ENCODE data around the gene RAI1.

RAI1 gene

DNA sequence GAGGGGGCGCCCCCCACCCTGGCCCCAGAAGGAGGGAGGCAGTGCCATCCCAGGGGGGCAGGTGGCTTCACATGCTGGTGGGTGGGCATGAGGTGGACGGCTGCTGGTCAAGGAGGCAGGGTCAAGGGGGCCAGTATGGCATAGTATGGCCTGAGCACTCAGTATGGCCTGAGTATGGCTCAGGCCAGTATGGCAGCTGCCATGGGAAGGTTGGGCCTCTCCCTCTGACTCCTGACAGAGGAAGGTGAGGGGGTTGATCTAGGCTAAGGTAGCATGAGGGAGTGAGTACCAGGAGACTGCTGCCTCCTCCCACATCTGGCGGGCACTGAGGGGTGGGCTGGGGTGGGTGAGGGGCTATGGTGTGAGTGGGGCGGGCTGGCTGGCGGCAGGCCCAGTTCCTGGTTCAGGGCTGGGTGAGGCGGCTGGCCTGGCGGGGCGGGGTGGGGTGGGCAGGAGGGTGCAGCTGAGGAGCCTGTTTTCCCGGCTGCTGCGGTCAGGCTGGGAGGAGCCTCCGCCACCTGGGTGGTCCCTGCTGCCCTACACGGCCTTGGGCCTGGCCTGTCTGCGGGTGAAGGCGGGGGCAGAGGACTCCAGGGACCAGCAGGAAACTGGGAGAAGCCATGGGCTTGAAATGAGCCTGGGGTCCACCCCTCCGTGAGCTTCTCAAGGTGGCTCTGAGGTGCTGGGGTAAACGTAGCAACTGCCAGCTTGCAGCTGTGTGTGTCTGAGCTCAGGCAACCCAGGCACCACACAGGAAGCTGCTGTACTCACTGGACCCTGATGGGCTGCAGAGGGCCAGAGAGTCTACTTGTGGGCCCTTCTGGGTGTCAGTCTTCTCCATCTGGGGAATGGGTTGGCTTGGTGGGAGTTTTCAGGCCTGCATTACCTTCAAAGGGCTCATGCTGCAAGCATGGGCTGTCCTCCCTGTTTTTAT, 57.0 kb downstream of the RAI1 start:
- no peak for DNase-seq

DNA sequence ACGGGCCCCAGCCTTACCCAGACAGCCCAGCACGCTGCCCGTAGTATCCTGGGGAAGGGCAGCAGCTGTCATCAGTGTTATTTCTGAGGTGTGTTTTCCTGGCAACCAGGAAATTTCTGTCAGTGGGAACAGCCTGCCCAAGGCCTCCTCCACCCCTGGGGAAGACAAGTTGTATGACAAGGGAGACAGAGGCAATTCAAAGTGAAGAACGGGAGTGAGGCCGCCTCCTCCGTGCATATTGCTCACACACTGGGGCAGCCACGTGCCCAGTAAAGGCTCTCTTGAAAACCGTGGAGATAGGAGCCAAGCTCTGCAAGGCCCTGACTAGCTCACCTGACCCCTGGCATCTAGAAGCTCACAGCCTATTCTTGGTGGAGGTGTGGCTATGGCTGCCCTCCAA, 57.6 kb downstream of the RAI1 start:
- DNase-seq, result no peak

DNA sequence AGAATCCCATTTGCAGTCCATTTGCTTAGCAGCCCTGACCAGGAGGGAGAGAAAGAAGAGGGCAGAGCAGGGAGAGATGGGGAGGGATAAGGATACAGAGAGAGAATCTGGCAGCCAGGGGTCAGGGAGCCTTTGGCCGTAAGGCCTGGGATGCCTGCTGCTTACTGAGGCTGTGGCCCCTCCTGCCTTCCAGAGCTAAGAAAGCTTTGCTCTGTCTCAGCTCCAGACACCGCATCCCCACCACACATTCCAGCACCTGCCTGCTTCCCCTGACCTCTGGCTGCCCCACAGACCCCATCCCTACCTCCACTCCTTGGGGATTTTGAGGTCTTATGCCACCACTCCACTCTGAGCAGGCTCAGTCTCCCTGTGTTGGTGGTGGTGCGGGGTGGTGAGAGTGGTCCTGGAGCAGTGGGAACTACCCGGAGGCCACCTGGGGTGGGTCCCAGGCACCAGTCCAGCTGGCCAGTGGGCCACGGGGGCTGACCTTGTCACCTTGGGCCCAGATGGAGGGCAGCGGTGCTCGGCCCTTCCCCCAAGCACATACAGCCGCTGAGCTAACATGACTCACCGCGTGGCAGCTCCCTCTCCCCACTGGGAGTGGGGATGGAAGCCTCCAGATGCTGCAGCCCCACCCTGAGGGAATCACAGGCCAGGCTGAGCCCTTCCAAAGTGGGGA, 58.3 kb downstream of the RAI1 start:
- no peak for DNase-seq

DNA sequence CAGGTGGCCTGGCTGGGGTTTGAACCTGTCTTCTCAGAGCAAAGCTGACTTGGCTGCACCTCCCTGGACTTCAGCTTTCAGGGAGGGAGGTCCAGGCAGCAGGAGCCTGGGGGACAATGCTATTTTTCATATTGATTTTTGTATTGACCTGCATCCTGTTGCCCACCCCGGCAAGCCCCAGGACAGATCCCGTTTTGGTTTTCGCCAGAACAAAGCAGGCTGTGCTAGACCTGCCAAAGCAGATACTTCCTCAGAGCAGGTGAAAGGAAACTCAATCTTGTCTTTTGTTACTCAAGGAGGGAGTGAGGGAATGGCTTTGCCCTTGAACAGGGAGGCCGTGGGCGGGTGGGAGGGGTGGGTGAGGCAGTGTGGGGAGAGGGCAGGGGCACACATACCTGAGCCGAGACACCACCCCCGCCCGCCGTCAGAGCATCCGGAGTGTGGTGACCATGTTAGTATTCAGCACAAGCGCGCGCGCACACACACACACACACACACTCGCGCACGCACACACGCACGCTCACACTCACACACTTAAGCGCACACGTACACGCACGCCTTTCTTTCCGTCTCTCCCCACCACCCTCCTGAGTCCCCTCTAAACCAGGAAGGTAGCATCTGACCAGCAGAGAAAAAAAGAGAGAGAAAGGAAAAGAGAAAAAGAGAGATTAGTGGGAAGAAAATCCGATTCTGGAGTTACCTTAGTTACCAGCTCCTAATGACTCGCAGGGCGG, 59.5 kb downstream of the RAI1 start:
- no peak for DNase-seq

DNA sequence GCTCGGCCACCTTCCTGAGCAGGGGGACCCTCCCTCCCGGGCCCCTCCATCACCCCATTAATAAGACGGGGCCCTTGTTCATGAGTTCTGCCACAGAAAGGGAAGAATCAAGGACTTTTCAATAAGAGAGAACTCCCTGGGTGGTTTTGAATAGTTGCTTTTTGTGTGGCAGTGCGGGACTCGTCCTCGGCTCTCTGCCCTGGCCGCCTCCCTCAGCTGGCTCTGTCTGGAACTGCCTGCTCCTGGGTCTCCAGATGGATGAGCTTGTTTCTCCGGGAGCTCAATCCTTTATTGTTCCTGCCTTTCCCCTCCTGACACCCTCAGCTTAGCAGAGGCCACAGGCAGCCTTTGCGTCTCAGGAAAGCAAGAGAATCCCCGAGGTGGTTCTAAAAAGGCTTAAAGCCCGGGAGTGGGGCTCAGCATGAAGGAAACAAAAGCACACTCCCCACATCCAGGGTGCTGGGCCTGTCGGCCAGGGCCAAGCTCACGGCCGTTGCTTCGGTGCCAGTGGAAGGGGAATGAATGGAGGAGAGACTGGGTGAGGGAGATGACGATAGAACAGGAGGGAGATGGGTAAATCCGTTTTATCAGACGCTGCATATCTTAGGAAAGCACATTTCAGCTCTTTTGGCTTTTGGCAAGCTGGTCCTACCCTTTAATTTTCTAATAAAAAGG, 60.2 kb downstream of the RAI1 start:
- DNase-seq, result no peak

DNA sequence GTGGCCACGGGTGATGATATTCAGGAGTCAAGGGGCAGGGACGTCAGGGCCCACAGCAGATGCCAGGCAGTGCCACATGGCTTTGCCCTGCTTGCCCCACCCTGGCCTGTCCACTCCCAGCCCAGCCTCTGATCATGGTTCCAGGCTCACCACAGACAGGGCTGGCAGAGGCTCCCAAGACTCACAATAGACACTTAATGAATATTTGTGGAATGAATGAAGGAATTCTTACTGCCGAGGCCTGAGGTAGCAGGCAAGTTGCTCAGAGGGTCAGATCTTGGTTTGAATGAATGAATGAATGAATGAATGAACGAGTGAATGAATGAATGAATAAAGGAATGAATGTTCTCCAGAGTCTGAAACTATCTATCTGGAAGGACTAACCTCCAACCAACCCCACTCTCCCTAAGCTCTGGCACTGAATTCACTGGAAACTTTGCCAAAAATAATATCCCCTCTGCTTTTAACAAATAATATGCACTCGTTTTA, 60.9 kb downstream of the RAI1 start:
- DNase-seq, result no peak

DNA sequence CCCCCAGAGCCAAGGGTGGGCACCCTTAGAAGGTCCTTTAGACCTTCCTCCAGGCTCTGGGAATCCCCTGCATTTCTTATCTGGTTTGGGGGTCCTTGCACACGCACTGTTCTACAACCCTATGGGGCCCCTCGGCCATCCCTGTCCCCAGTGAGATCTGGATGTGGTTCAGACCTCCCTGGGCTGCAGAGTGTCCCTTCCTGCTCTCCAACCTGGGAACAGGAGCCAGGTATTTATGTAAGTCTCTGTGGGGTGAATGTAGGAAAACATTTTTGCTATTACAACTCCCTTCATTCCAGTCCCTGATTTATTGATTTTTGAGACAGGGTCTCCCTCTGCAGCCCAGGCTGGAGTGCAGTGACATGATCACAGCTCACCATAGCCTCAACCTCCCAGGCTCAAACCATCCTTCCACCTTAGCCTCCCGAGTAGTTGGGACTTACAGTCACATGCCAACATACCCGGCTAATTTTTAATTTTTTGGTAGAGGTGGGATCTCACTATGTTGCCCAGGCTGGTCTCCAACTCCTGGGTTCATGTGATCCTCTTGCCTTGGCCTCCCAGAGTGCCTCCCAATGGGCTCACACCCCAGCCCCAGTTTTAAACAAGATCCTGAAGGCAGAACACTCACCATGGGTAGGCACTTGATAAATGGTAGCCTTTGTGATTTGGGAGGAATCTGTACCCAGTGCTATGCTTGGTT, 61.6 kb downstream of the RAI1 start:
- DNase-seq, result no peak

DNA sequence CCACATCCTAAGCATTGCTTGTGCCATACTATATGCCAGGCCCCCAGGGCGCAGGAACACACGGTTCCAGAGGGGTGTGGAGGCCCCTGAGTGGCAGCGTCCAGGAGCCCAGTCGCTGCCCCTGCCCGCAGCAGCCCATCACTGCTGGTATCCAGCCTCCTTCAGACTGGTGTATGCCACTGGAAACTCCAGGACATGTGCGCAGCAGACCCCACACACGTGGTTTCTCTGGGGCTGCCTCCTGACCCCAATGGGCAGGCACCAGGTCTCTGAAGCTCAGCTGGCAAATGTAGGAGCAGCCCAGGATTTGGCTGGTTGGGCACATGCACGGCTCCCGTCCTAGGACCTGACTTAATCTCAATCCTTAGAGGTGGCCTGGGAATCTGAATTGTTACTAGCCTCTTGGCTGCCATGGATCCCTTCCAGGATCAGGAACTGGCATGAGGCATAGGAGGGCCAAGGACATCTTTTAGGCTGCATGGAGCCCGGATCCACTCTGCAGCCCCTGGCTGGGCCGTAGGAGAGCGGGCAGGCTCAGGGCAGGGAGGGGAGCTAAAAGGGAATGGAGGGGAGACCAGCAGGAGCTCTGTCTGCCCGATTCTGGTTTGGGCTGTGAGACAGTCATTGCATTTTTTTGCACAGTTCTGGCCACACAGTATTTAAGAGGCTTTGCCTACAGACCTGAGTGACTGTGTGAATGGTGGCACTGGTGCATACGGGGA, 62.3 kb downstream of the RAI1 start:
- DNase-seq, result no peak

DNA sequence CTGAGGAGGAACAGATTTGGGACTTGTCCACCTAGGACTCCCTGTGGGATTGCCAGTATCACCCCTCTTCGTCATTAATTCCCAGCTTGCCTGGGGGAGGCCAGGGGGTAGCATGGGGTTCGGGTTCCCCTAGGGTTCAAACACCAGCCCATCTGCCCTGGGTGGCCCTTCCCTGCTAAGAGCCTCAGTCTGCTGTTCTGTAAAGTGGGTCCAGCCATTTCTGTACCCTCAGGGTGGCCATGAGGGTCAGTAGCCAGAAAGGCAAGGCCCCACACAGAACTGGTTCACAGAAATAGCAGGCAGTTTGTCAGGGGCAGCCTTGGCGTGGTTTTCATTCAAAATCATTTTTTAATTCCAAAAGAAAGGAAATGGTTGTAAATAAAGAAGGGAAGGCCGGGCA, 62.9 kb downstream of the RAI1 start:
- no peak for DNase-seq

DNA sequence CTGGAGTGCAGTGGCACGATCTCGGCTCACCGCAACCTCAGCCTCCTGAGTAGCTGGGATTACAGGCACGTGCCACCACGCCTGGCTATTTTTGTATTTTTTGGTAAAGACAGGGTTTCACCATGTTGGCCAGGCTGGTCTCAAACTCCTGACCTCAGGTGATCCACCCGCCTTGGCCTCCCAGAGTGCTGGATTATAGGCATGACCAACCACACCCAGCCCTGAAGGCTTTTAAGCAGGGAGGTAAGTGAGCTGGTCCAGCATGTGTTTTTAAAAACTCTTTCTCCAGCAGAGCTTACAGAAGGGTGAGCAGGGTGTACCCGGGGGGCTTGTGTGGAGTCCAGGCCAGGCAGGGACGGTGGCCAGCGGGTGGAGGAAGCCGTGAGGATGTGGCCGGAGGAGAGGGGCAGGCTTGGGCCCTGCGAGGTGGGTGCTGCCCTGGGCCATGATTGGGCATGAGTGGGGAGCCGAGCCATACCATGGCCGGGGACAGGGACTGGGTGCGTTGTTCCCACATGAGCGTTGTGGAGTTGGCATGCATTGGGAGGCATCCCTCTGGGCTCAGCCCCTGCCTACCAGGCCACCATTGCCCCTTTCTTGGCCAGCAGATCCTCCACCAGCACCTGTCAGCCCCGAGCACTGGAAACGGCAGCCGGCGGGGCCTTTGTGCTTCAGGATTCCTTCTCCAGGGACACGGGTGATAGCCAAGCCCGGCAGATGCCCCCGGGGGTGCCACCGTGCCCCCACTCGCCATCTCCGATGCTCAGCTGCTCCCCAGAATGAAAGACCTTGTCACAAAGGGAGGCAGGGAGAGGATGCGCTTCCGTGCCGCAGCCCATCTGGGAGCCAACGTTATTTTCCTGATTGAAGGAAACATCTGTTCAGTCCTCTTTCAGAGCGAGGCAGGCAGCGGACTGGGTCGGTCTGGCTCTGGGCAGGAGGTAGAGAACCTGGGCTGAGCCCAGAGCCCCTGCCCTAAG, 64.5 kb downstream of the RAI1 start:
- no peak for DNase-seq

DNA sequence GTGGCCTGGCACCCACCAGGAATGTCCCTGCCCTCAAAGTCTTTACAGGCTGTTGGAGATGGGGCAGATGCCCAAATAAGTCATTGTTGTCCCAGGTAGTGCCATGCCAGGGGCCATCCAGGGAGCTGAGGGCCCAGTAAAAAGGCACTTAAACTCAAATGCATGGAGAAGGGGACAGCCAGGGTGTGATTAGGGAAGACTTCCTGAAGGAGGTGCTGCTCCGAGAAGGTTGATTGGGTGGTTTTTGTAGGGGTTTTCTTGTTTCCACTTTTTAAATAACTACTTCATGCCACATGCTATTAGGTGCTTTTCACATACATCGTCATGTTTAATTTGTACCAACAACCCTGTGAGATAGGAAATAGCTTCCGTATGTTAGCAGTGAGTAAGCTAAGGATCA, 66.9 kb downstream of the RAI1 start:
- no peak for DNase-seq

DNA sequence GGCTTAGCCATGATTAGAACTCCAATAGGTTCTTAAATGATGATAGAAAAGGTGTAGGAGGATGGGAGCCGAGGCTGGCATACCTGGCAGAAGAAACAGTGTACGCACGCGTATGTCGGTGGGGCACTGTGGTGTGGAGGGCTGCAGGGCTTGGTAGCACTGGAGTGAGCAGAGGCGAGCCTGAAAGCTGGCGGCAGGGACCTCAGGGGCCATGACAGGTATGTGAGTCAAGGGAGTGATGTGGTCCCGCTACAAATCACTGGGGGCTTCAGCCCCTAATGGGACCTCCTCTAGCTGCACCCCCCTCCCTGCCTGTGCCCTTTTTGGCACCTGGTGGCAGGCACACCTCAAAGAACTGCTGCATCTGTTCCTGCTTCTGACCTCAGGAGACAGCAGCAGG, 67.3 kb downstream of the RAI1 start:
- no peak for DNase-seq

DNA sequence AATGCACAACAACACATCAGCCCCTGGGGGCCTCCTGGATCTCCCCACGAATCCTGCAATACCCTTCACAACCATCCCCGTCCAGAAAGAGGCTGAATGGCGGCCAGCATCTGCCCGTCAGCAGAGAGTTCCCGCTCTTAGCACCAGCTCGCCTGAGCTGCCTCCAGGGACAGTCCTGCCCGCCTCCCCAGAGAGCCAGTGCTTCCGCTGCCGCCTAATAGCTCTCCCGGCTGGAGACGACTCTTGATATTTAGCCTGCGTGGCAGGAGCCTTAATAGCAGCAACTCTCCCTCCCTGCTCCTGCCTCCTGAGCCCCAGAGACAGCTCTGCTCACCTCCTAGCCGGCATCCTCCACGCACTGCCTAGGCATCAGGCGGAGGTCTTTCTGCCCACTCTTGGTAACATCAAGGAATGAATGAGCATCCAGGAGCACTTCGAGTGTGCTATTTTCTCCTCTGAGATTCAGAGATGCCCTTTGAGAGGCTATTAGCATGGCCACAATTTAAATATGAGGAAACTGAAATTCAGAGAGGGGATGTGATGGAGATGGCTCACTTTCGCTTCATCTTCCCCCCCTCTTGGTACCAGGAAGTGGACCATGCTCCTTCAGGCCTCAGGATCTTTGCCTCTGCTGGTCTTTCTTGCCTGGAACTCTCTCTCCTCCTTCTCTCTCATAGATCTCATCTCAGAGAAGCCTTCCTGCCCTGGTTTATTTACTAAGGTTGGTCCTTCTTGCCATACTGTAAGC, 67.9 kb downstream of the RAI1 start:
- peak; percentile 52 for DNase-seq

DNA sequence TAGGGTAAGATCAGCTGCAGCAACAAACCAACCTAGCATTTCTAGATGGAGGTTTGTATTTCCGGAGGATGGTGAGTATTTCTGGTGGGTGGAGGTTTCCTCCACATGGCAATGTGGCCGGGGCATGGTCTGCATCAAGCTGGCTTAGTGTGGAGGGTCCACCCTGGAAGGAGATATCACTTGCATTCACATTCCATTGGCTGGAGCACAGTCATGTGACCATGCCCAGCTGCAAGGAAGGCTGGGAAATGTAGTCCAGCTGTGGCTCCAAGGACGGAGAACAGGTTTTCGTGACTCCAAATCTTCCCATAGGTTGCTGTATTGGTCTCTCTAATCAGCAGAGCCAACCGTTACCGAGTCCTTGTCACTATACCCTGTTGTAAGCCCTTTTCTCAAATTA, 68.7 kb downstream of the RAI1 start:
- peak; percentile 62 for DNase-seq

DNA sequence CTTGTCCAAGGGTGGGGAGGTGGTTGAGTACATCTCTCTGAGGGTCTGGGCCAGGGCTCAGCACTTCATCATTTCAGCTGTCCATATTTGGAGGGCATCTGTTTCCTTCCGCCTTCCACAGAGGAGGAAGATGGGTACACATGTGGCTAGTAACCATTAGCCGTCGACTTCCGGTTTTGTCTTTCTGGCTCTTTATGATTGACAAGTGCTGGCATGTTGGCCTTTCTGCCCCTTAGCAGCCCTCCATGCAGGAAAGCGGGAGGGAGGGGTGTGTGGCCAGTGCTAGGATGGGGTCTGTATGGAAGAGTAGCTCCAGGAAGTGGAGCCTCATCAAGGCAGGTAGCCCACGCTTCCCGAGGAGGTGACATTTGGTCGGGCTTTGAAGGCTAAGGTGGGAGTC, 69.6 kb downstream of the RAI1 start:
- DNase-seq, result peak; percentile 74

DNA sequence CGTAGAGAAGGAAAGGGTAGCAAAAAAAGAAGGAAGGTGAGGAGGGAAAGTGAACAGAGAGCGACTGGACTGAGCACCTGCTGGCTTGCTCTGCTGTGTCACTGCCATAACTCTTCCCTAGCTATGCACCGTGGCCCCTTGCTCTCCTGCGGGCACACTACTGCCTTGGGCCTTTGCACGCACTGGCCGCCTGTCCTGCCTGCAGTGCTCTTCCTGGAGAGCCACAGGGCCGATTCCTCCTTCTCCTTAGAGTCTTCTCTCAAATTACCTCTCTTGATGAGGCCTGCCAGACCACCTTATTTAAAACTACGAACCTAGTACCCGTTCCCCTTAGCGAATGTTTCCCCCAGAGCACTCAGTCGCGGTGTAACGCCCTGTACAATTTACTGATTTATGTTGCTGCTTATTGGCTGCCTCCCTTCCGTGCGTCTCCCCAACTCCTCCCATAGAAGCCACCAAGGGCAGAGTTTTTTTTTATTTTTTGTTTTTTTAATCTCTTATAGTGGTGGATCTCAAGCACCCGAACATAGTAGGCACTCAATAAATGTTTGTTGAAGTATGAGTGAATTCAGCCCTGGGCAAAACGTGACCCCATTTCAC, 70.3 kb downstream of the RAI1 start:
- DNase-seq, result no peak

DNA sequence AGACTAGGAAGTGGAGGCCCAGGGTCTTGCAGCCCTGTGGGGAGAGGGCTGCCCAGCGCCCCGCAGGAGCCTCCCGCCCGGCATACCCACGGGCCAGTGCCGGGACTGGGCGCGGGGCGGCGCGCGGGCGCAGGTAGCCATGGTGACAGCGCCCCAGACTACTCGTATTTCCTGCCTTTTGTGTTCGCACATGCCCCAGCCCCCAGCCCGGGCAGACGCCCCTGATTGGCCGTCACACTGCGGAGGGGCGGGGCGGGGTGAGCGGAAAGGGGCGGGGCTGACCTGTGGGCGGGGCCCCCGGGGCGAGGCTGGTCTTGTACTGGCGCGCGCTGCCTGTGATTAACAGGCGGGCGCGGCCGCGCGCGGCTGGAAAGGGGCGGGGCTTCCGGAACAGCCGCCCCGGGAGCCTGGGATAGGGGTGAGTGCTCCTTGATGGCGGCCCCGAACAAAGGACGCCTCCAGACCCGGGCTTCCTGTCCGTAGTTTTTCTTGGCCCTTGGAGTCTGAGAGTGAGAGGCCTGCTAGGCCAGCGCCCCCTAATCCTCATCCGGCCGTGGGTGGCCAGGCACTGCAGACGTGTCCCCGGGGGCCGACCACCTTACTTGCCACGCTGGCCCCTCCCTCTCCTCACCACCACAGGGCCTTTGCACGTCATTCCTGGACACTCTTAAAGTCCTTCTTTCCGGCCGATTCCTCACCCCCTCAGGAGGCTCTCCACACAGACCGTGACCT, 71.0 kb downstream of the RAI1 start:
- peak; percentile 85 for DNase-seq

DNA sequence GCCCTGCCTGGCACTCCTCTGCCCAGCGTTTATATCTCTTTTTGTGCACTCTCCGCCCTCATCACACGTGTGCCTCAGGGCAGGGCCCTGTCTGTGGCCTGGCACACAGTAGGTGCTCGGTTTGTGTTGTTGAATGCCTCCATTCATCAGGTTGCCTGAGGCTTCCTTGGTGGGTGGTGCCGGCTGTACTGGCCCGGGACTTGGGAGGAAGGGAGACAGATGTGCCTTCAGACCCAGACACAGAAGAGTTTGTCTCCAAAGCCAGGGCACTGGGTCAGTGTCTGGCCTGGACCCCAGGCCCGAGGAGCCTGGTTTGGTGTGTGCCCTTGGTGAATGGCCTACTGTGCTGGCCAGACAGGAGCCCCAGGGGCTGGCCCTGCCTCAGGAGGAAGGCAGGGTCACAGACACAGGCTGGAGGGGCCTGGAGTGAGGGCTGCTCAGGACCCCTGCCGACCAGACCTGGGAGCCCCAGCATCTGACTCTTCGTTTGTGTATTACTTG, 71.6 kb downstream of the RAI1 start:
- DNase-seq, result no peak

All from NCI-H510A treated with DMSO at 0.1 percent for 48 hours (cell line).